ENCODE data around the gene MRPL24.

GRCh38 chr1:156738916-156739315 lies 2.0 kb downstream of the MRPL24 start:
- TF ChIP-seq CTCF (IDR thresholded peaks at IDR 0.05; ENCODE audit: low read length) (no peak), EZH2 (optimal IDR thresholded peaks at IDR 0.05; ENCODE audit: low read depth, low read length) (no peak)

Measured in MM.1S (cell line).